Measurements from ENCODE around the gene AGBL1.

Gene AGBL1

GRCh38 chr15:86329311-86330013 lies 249.8 kb downstream of the AGBL1 start:
- no peak for DNase-seq

GRCh38 chr15:86333819-86334218 lies 254.1 kb downstream of the AGBL1 start:
- no peak for DNase-seq

- DNase-seq: no peak
These were observed 256.5 kb downstream of the AGBL1 start for GRCh38 chr15:86336051-86336788.

GRCh38 chr15:86337071-86337470 lies 257.4 kb downstream of the AGBL1 start:
- no peak for DNase-seq

- DNase-seq: no peak
These were observed 267.6 kb downstream of the AGBL1 start for GRCh38 chr15:86347245-86347644.

GRCh38 chr15:86349565-86349964 lies 269.9 kb downstream of the AGBL1 start:
- no peak for DNase-seq

- no peak for DNase-seq
These were observed 273.5 kb downstream of the AGBL1 start for GRCh38 chr15:86353213-86353612.

- no peak for DNase-seq
These were observed 275.7 kb downstream of the AGBL1 start for GRCh38 chr15:86355361-86355760.

GRCh38 chr15:86355801-86356200 lies 276.1 kb downstream of the AGBL1 start:
- no peak for DNase-seq

GRCh38 chr15:86362555-86362954 lies 282.9 kb downstream of the AGBL1 start:
- no peak for DNase-seq

- no peak for DNase-seq
These were observed 293.5 kb downstream of the AGBL1 start for GRCh38 chr15:86373147-86373546.

GRCh38 chr15:86375733-86376280 lies 296.1 kb downstream of the AGBL1 start:
- no peak for DNase-seq

- no peak for DNase-seq
These were observed 298.2 kb downstream of the AGBL1 start for GRCh38 chr15:86377914-86378313.

- DNase-seq: no peak
These were observed 302.7 kb downstream of the AGBL1 start for GRCh38 chr15:86382341-86382740.

GRCh38 chr15:86383611-86384010 lies 303.9 kb downstream of the AGBL1 start:
- no peak for DNase-seq

- DNase-seq: peak; percentile 74
These were observed 304.5 kb downstream of the AGBL1 start for GRCh38 chr15:86384186-86384585.

- no peak for DNase-seq
These were observed 312.6 kb downstream of the AGBL1 start for GRCh38 chr15:86392296-86392695.

- no peak for DNase-seq
These were observed 313.2 kb downstream of the AGBL1 start for GRCh38 chr15:86392874-86393273.

- DNase-seq: no peak
These were observed 315.2 kb downstream of the AGBL1 start for GRCh38 chr15:86394866-86395265.

GRCh38 chr15:86399041-86399954 lies 319.6 kb downstream of the AGBL1 start:
- DNase-seq: no peak

GRCh38 chr15:86403221-86403620 lies 323.6 kb downstream of the AGBL1 start:
- no peak for DNase-seq

- no peak for DNase-seq
These were observed 324.4 kb downstream of the AGBL1 start for GRCh38 chr15:86403914-86404583.

- DNase-seq: no peak
These were observed 328.6 kb downstream of the AGBL1 start for GRCh38 chr15:86408261-86408660.

Measured in NCI-H2171 (cell line).